ENCODE data around the gene ACACB. TPM values are rescaled to one million over a fixed set of nuclear protein-coding genes. Genes with fewer than 3 reads are reported as not detected.

ACACB gene
- total and polyA plus RNA-seq, 2 experiments from 2014 or later, result 6.2 to 15.4 TPM

GRCh38 chr12:109197327-109197726 lies 80.9 kb downstream of the ACACB start (continued):
- TF ChIP-seq ZNF462 (CRISPR knock-in tag; IDR thresholded peaks at IDR 0.05), result no peak
- TF ChIP-seq STAT1 (IDR thresholded peaks at IDR 0.05; ENCODE audit: unreplicated experiment), result no peak

- H3K79me2 ChIP-seq (replicated peaks; ENCODE audit: insufficient read depth), result no peaks in the 10 kb centered on the region
- H3K4me2 ChIP-seq, result no peak overlapping the region
- ATAC-seq (no peak), DNase-seq (ENCODE audit: low spot score) (no peak)
- no peaks in the 10 kb centered on the region for H3F3A ChIP-seq (replicated peaks; ENCODE audit: low read depth)
- H3K27me3 ChIP-seq (ENCODE audit: insufficient read depth), result no peaks in the 10 kb centered on the region
- no peaks in the 10 kb centered on the region for H3K9me2 ChIP-seq (ENCODE audit: insufficient read depth)
- H3K4me3 ChIP-seq, result no peak overlapping the region
- Mint-ChIP-seq H3K27ac (no peak overlapping the region), H3K4me3 (no peak overlapping the region), H3K9me3 (no peaks in the 10 kb centered on the region; the same call in 2 of the 3 replicates), H3K4me1 (no peaks in the 10 kb centered on the region), H3K27me3 (ENCODE audit: insufficient read depth, low read depth, poor library complexity) (peaks cover 7% of the 10 kb centered on the region), H3K36me3 (ENCODE audit: low read depth) (peaks cover 32% of the 10 kb centered on the region)
- TF ChIP-seq ETS1 (IDR thresholded peaks at IDR 0.05), result no peak
- TF ChIP-seq NANOG (IDR thresholded peaks at IDR 0.05; ENCODE audit: borderline replicate concordance), result no peak
- TF ChIP-seq STAT1 (IDR thresholded peaks at IDR 0.05; ENCODE audit: unreplicated experiment), result no peak
- no peak for TF ChIP-seq ZNF114 (CRISPR knock-in tag; IDR thresholded peaks at IDR 0.05)
- no peak for TF ChIP-seq CREB1 (CRISPR knock-in tag; IDR thresholded peaks at IDR 0.05; ENCODE audit: low read depth)
- TF ChIP-seq POLR2AphosphoS5 (IDR thresholded peaks at IDR 0.05; ENCODE audit: low read depth), result no peak
- H3K27ac ChIP-seq (ENCODE audit: low read depth), result no peak overlapping the region
- H3K4me1 ChIP-seq (ENCODE audit: insufficient read depth), result no peaks in the 10 kb centered on the region
- no peak overlapping the region for H2AFZ ChIP-seq
- H3K36me3 ChIP-seq (ENCODE audit: insufficient read depth), result no peaks in the 10 kb centered on the region
- H4K20me1 ChIP-seq (replicated peaks; ENCODE audit: insufficient read depth), result no peaks in the 10 kb centered on the region
Observed at GRCh38 chr12:109199324-109199723, 82.9 kb downstream of the ACACB start.

Measured in GM23338 (cell line).